GM12878 (cell line): ENCODE data around the gene COL1A2. TPM values are rescaled to one million over a fixed set of nuclear protein-coding genes. Genes with fewer than 3 reads are reported as not detected.

Source experiments
- ATAC-seq: fragments of 200-7000 bp; cut with Tn5 transposase; 3 replicates; pipeline ENCODE4 v1.9.1; 2020; ENCODE audit warnings: mild to moderate bottlenecking, moderate library complexity
- BruUV-seq: library from RNA; stranded (reverse); fragments of 400-500 nt; replicated peaks from 2 replicates; lab custom pipeline; 2021; lab: Mats Ljungman, UMichigan
- CTCF ChIA-PET: fragments of 300-600 bp; sonication (Branson Sonifier 250); formaldehyde crosslinking; extraction: SDS; loops from one replicate; lab custom pipeline; 2021; ENCODE audit warnings: inconsistent platforms; lab: Yijun Ruan, JAX
- POLR2A ChIA-PET: fragments of 350-600 bp; formaldehyde crosslinking; extraction: SDS; loops from one replicate; lab custom pipeline; 2021; ENCODE audit warnings: inconsistent platforms; lab: Charles Lee
- RAD21 ChIA-PET: fragments of 300-600 bp; sonication (Branson Sonifier 250); formaldehyde crosslinking; loops from one replicate; lab custom pipeline; 2023; ENCODE audit warnings: antibody characterized with exemption; ENCODE audit not compliant: unreplicated experiment; lab: Charles Lee
- SMC1A ChIA-PET: fragments of 300-600 bp; sonication (Branson Sonifier 250); formaldehyde crosslinking; loops from one replicate; lab custom pipeline; 2023; ENCODE audit not compliant: unreplicated experiment, uncharacterized antibody; lab: Charles Lee
- DNase-seq: peaks from one replicate; pipeline ENCODE4 v3.0.0-alpha.2; 2011; ENCODE audit warnings: low read depth, low spot score
- FAIRE-seq: peaks from 3 replicates; lab custom pipeline; 2011; peaks lifted over from hg19 to GRCh38; lab: Jason Lieb, UNC
- H2AFZ ChIP-seq: 2 replicates; pipeline ENCODE4 v1.6.0; 2011; ENCODE audit warnings: low read depth, low read length, control low read depth; ENCODE audit not compliant: control insufficient read depth
- H3K27ac ChIP-seq: 2 replicates; pipeline ENCODE4 v1.5.1; 2011; ENCODE audit warnings: control low read depth; ENCODE audit not compliant: control insufficient read depth, insufficient read depth
- H3K27me3 ChIP-seq, 2 experiments: replicated peaks in 1 of 2; 2 replicates each; pipeline versions ENCODE4 v1.6.0 to v1.6.1; 2011; ENCODE audit warnings: low read length in 1 of 2; ENCODE audit not compliant: control insufficient read depth in 2 of 2, insufficient read depth in 2 of 2
- H3K36me3 ChIP-seq, 2 experiments: 2 replicates each; pipeline ENCODE4 v1.5.1; 2011; ENCODE audit warnings: low read length in 1 of 2; ENCODE audit not compliant: control insufficient read depth in 2 of 2, insufficient read depth in 2 of 2
- H3K4me1 ChIP-seq: 2 replicates; pipeline ENCODE4 v1.6.1; 2011; ENCODE audit warnings: mild to moderate bottlenecking, low read length, moderate library complexity, mixed read lengths; ENCODE audit not compliant: control insufficient read depth, insufficient read depth
- H3K4me2 ChIP-seq: 2 replicates; pipeline ENCODE4 v1.6.0; 2011; ENCODE audit warnings: control low read depth; ENCODE audit not compliant: control insufficient read depth, insufficient read depth
- H3K4me3 ChIP-seq: fragments of 200-600 bp; sonication (generic); 2 replicates; pipeline ENCODE4 v1.5.1; 2016
- H3K79me2 ChIP-seq: 2 replicates; pipeline ENCODE4 v1.6.0; 2011; ENCODE audit warnings: low read length; ENCODE audit not compliant: control insufficient read depth, insufficient read depth
- H3K9ac ChIP-seq: 2 replicates; pipeline ENCODE4 v1.8.0; 2011; ENCODE audit warnings: low read length, control low read depth, mixed read lengths; ENCODE audit not compliant: control insufficient read depth, insufficient read depth
- H3K9me3 ChIP-seq: replicated peaks from 3 replicates; pipeline ENCODE4 v1.5.1; 2011; ENCODE audit warnings: mild to moderate bottlenecking, low read length; ENCODE audit not compliant: control insufficient read depth, insufficient read depth
- H4K20me1 ChIP-seq: 2 replicates; pipeline ENCODE4 v1.6.0; 2011; ENCODE audit not compliant: control insufficient read depth, insufficient read depth
- FOXK2 ChIP-seq: fragments of 450-650 bp; IDR thresholded peaks from 2 replicates; pipeline ENCODE4 v1.6.1; 2017; ENCODE audit warnings: mild to moderate bottlenecking, moderate library complexity
- JUNB ChIP-seq: IDR thresholded peaks from 2 replicates; pipeline ENCODE4 v1.6.1; 2016; ENCODE audit warnings: antibody characterized with exemption, mild to moderate bottlenecking
- KDM1A ChIP-seq: fragments of 200-600 bp; sonication (generic); IDR thresholded peaks from 2 replicates; pipeline ENCODE4 v1.6.1; 2016; ENCODE audit warnings: borderline replicate concordance
- STAT3 ChIP-seq: IDR thresholded peaks from 2 replicates; pipeline ENCODE4 v1.6.1; 2011; ENCODE audit warnings: low read depth, low read length, improper control_type of control experiment
- WGBS: methylation state at CpG from one replicate; pipeline ENCODE4 v1.1.6; 2016; ENCODE audit warnings: low lambda C conversion rate; ENCODE audit not compliant: insufficient replicate concordance, insufficient coverage; ENCODE audit errors: missing lambda C conversion rate; 5-methylcytosine and 5-hydroxymethylcytosine counted together
- in situ Hi-C: fragments of 300-500 bp; cut with MboI; formaldehyde crosslinking; loops from 9 replicates; pipeline ENCODE4 v1.14.3; 2018; ENCODE audit warnings: mixed read lengths
- intact Hi-C: fragments of 100-400 bp; cut with micrococcal nuclease; formaldehyde crosslinking; loops from one replicate; pipeline ENCODE4 v1.14.2; 2022; ENCODE audit not compliant: unreplicated experiment
- polyA plus RNA-seq, 11 experiments: library from polyadenylated mRNA; depleted of rRNA in 4 of 11; unstranded in 6 of 11; stranded (reverse) in 5 of 11; fragments of >200 nt; fragmentation: Nextera tagmentation in 4 of 11; fragmentation: Illumina TruSeq in 1 of 11; extraction: Ambion mirVana in 4 of 11; extraction: Trizol in 1 of 11; gene quantifications; 1 replicate in 1 of 11; 2 replicates in 10 of 11; pipeline versions ENCODE4 v1.2.1 to v1.2.3, GENCODE V29; 2011 to 2016; ENCODE audit warnings: inconsistent platforms in 2 of 11, missing spikeins in 2 of 11, low read depth in 1 of 11
- total RNA-seq, 4 experiments: library from RNA; depleted of rRNA in 3 of 4; stranded (reverse); fragments of >200 nt in 3 of 4; fragmentation: Illumina TruSeq in 1 of 4; extraction: Trizol in 1 of 4; gene quantifications; 2 replicates each; pipeline versions ENCODE4 v1.2.1 to v1.2.3, GENCODE V29; 2013 to 2021
- TF ChIP-seq, protein P1 (sequence below): fragments of 450-650 bp; formaldehyde crosslinking; IDR thresholded peaks from 2 replicates; pipeline ENCODE4 v1.5.0; 2022; ENCODE audit warnings: mild to moderate bottlenecking, missing genetic modification characterization

Gene COL1A2
- total and polyA plus RNA-seq, 10 of the 15 experiments (the other 5 are each of a cell fraction or from before 2014, with no cell fraction given), result 0.03 to 2.5 (median 0.76) TPM; not detected in 4

DNA sequence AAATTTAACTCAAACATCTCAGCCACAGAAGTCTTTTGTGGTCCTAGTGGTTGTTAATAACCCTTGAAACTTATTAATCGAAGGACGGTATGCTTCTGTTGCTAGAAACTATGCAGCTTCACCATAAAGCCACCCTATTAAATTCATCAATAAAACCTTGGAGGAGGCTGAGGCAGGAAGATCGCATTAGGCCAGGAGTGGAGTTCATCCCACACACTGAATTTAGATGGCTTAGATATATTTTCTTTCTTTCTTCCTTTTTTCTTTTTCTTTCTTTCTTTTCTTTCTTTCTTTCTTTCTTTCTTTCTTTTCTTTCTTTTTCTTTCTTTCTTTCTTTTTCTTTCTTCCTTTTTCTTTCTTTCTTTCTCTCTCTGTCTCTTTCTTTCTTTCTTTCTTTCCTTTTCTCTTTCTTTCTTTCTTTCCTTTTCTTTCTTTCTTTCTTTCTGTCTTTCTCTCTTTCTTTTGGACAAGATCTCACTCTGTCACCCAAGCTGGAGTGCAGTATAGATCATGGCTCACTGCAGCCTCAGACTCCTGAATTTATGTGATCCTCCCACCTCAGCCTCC is 84.0 kb downstream of the COL1A2 start:
- WGBS, result 35% methylated on average over 3 of the region's 3 CpGs
- CTCF ChIA-PET, result interaction anchor here (0.6 kb wide), 1 partner anchor 1125 kb away, joined by 3 read pairs; no protein-coding TSS in a partner anchor
- POLR2A ChIA-PET, result no interaction called here
- Histone ChIP-seq H2AFZ (no peak overlapping the region), H3K79me2 (no peaks in the 10 kb centered on the region), H3K36me3 (no peaks in the 10 kb centered on the region), H3K9ac (no peak overlapping the region), H3K27ac (no peak overlapping the region), H4K20me1 (no peaks in the 10 kb centered on the region), H3K4me2 (no peak overlapping the region), H3K27me3 (no peaks in the 10 kb centered on the region; a peak in 1 of 4 replicates), H3K4me1 (no peaks in the 10 kb centered on the region), H3K9me3 (no peaks in the 10 kb centered on the region), H3K4me3 (no peak overlapping the region)
- intact Hi-C loops, result no loop called here
- DNase-seq (no peak), ATAC-seq (no peak), FAIRE-seq (no peak)
- in situ Hi-C loops, result no loop called here
- TF ChIP-seq FOXK2, result no peak
- no peak for TF ChIP-seq JUNB
- TF ChIP-seq KDM1A, result no peak
- TF ChIP-seq, protein P1, sequence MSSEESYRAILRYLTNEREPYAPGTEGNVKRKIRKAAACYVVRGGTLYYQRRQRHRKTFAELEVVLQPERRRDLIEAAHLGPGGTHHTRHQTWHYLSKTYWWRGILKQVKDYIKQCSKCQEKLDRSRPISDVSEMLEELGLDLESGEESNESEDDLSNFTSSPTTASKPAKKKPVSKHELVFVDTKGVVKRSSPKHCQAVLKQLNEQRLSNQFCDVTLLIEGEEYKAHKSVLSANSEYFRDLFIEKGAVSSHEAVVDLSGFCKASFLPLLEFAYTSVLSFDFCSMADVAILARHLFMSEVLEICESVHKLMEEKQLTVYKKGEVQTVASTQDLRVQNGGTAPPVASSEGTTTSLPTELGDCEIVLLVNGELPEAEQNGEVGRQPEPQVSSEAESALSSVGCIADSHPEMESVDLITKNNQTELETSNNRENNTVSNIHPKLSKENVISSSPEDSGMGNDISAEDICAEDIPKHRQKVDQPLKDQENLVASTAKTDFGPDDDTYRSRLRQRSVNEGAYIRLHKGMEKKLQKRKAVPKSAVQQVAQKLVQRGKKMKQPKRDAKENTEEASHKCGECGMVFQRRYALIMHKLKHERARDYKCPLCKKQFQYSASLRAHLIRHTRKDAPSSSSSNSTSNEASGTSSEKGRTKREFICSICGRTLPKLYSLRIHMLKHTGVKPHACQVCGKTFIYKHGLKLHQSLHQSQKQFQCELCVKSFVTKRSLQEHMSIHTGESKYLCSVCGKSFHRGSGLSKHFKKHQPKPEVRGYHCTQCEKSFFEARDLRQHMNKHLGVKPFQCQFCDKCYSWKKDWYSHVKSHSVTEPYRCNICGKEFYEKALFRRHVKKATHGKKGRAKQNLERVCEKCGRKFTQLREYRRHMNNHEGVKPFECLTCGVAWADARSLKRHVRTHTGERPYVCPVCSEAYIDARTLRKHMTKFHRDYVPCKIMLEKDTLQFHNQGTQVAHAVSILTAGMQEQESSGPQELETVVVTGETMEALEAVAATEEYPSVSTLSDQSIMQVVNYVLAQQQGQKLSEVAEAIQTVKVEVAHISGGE, result no peak
- TF ChIP-seq STAT3, result no peak
- no TSS peak for BruUV-seq
- RAD21 ChIA-PET, result no interaction called here
- SMC1A ChIA-PET, result interaction anchor here (0.7 kb wide), 1 partner anchor 159 kb away, joined by 3 read pairs; no protein-coding TSS in a partner anchor

Other genes with a start within 250 kb of the COL1A2 start
- 12.6 and 15.5 TPM in 2 replicates for gene CASD1, start 114.9 kb downstream of the COL1A2 start, total RNA-seq (2014; rRNA removed)
- 11.6 and 12.6 TPM in 2 replicates for gene CASD1, start 114.9 kb downstream of the COL1A2 start, total RNA-seq (2014; rRNA removed; fragmentation: Illumina TruSeq; extraction: Trizol)
- 11.4 and 11.8 TPM in 2 replicates for gene CASD1, start 114.9 kb downstream of the COL1A2 start, total RNA-seq (2021)
- 18.6 and 32.6 TPM in 2 replicates for gene CASD1, start 114.9 kb downstream of the COL1A2 start, polyA plus RNA-seq (2011; rRNA removed)
- 13.0 and 16.4 TPM in 2 replicates for gene CASD1, start 114.9 kb downstream of the COL1A2 start, polyA plus RNA-seq (2014; fragmentation: Illumina TruSeq; extraction: Trizol)
- gene CASD1, start 114.9 kb downstream of the COL1A2 start, polyA plus RNA-seq (2014; fragmentation: Nextera tagmentation; extraction: Ambion mirVana), result 1 to 10 TPM; 4.0 to 7.1 TPM
- gene CASD1, start 114.9 kb downstream of the COL1A2 start, polyA plus RNA-seq (2014; rRNA removed), result 6.4 and 10.0 TPM in 2 replicates
- gene CASD1, start 114.9 kb downstream of the COL1A2 start, polyA plus RNA-seq (2016; fragmentation: Nextera tagmentation; extraction: Ambion mirVana), result 1 to 10 TPM; 5.0 to 7.5 TPM